Neutrophil (primary cell): ENCODE results near the gene CH25H.
"Not testable (repeated sequence)": the region's sequence is repeated elsewhere in the genome, so short reads cannot be mapped to it uniquely, and the experiment has no call there.

Experiments
- H3K27ac ChIP-seq: fragments of 200-600 bp; sonication (generic); 2 replicates; pipeline ENCODE4 v1.5.1; 2016; ENCODE audit warnings: mild to moderate bottlenecking, moderate library complexity
- H3K27me3 ChIP-seq: fragments of 200-600 bp; sonication (generic); 2 replicates; pipeline ENCODE4 v1.6.0; 2016; ENCODE audit warnings: mild to moderate bottlenecking
- H3K36me3 ChIP-seq: fragments of 200-600 bp; sonication (generic); 2 replicates; pipeline ENCODE4 v1.5.1; 2017
- H3K4me1 ChIP-seq, 2 experiments: fragments of 200-600 bp in 1 of 2; sonication (generic) in 1 of 2; 1 replicate in 1 of 2; 2 replicates in 1 of 2; pipeline versions ENCODE4 v1.5.1 to v1.6.1; 2013 to 2016; ENCODE audit warnings: low read depth in 1 of 2, low read length in 1 of 2, mild to moderate bottlenecking in 1 of 2, moderate library complexity in 1 of 2; ENCODE audit not compliant: control insufficient read depth in 1 of 2, insufficient read depth in 1 of 2
- H3K4me3 ChIP-seq, 2 experiments: fragments of 200-600 bp in 1 of 2; sonication (generic) in 1 of 2; 1 replicate in 1 of 2; 2 replicates in 1 of 2; pipeline ENCODE4 v1.5.1; 2013 to 2016; ENCODE audit warnings: low read depth in 1 of 2, low read length in 1 of 2, mild to moderate bottlenecking in 1 of 2, moderate library complexity in 1 of 2
- H3K9me3 ChIP-seq: fragments of 200-600 bp; sonication (generic); 2 replicates; pipeline ENCODE4 v1.5.1; 2016
- TF ChIP-seq, protein P1 (sequence below): fragments of 200-600 bp; sonication (generic); IDR thresholded peaks from 2 replicates; pipeline ENCODE4 v1.5.1; 2016; ENCODE audit warnings: antibody characterized with exemption

The CH25H gene

DNA sequence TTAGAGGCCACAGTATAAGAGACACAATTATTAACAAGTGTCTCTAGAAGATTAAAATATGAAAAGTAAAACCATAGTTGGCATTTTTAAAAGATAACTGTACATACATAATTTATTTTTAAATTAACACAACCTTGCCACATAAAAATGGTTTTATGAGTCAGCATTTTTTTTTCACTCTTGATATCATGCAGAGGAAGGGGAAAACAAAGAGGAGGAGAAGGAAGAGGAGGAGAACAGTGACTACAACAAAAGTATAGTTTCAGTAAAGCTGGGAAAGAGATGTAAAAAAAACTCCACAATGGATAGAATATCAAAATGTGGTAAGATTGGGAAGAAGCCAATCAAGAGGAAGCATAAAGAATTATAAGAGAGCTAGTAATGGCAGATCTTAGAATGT, 34.0 kb downstream of the CH25H start:
- TF ChIP-seq, protein P1, sequence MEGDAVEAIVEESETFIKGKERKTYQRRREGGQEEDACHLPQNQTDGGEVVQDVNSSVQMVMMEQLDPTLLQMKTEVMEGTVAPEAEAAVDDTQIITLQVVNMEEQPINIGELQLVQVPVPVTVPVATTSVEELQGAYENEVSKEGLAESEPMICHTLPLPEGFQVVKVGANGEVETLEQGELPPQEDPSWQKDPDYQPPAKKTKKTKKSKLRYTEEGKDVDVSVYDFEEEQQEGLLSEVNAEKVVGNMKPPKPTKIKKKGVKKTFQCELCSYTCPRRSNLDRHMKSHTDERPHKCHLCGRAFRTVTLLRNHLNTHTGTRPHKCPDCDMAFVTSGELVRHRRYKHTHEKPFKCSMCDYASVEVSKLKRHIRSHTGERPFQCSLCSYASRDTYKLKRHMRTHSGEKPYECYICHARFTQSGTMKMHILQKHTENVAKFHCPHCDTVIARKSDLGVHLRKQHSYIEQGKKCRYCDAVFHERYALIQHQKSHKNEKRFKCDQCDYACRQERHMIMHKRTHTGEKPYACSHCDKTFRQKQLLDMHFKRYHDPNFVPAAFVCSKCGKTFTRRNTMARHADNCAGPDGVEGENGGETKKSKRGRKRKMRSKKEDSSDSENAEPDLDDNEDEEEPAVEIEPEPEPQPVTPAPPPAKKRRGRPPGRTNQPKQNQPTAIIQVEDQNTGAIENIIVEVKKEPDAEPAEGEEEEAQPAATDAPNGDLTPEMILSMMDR, result no peak
- H3K4me1 ChIP-seq, result no peaks in the 10 kb centered on the region
- no peak overlapping the region for H3K27ac ChIP-seq
- H3K4me3 ChIP-seq, result no peak overlapping the region
- no peaks in the 10 kb centered on the region for H3K36me3 ChIP-seq
- H3K9me3 ChIP-seq, result no peaks in the 10 kb centered on the region
- H3K27me3 ChIP-seq, result no peaks in the 10 kb centered on the region

DNA sequence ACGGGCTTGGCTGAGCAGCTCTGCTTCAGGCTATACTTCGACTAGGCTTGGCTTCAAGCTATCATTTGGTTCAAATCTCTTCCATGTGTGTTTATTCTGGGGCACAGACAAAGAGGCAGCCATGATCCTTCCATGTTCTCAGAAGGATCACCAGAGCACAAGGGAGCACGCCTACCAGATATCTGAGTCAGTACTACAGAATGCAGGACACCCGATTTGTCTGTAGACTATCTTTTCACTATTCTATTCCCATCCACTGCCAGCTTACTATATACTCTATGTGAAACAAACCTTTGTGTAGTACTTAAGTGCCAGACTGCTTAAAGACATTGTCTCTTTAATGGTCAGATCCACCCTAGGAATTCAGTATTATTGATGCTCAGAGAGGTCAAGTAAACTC, 35.1 kb downstream of the CH25H start:
- Histone ChIP-seq H3K36me3 (no peaks in the 10 kb centered on the region), H3K27ac (no peak overlapping the region), H3K4me3 (no peak overlapping the region), H3K4me1 (no peaks in the 10 kb centered on the region), H3K27me3 (no peaks in the 10 kb centered on the region), H3K9me3 (no peaks in the 10 kb centered on the region)
- TF ChIP-seq, protein P1, result no peak

DNA sequence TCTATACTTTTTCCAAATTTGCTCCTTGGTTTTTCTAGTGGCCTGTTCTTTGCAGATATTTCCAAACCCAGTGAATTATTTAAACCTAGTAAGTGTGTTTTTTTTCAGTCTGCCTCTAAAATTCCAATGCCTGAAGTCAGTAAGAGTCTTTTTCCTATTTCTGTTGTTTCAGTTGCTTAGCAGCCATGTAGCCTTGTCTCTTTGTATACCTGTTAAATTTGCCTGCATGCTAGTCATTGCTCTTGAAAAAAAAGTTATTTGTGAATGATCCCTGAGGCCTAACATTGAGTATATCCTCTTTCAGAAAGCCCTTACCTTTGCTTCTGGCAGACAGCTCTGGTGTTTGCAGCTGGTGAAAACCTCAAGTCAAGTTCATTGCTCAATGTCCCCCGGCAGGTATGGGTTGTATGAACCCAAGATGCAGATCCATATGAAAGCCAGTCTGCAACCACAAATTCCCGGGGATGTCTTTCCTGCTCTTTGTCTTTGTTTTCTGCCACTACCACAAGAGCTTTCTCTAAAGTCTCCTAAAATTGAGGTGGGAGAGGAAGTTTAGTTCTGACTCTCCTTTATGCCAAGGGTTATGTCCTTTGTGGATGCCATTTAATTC, 35.7 kb downstream of the CH25H start:
- Histone ChIP-seq H3K4me3 (no peak overlapping the region), H3K27me3 (no peaks in the 10 kb centered on the region), H3K36me3 (no peaks in the 10 kb centered on the region), H3K9me3 (no peaks in the 10 kb centered on the region), H3K27ac (no peak overlapping the region), H3K4me1 (no peaks in the 10 kb centered on the region)
- TF ChIP-seq, protein P1, result no peak

DNA sequence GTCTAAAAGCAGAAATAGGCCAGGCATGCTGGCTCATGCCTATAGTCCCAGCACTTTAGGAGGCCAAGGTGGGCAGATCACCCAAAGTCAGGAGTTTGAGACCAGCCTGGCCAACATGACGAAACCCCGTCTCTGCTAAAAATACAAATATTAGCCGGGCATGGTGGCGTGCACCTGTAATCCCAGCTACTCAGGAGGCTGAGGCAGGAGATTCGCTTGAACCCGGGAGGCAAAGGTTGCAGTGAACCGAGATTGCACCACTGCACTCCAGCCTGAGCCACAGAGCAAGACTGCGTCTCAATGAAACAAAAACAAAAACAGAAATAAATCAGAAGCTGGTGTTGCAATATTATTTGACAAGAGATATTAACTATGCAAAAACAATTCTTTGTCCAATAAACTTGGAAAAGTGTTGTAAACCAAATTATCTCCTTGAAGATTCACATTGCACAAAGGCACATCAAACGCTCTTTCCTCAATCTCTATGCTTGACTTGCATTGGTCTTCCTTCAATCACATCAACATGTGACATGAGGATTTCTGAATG, 38.7 kb downstream of the CH25H start:
- H3K4me1 ChIP-seq, result peaks cover 10 to 11% of the 10 kb centered on the region in 2 experiments
- H3K4me3 ChIP-seq, H3K9me3 ChIP-seq, H3K27ac ChIP-seq, H3K27me3 ChIP-seq, H3K36me3 ChIP-seq: not testable (repeated sequence)

DNA sequence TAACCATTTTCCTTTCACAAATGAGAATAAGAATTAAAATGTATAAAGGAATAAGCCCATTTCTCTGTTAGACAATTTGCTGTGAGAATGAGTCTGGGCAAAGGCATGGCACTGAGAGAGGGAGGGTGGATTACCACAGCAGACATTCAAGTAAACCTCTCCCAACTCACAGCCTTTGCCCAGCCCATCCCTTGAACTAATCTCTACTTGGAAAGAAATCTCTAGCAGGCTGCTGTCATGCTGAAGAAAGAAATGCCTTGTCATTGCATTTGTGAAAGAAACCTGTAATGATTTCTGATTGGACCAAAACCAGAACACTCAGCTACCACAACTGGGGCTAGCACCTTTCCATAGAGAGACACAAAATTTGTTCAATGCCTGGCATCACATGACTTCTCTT, 39.2 kb downstream of the CH25H start:
- H3K9me3 ChIP-seq, result no peaks in the 10 kb centered on the region
- H3K4me1 ChIP-seq, result peaks cover 14 to 15% of the 10 kb centered on the region in 2 experiments
- H3K27me3 ChIP-seq, result no peaks in the 10 kb centered on the region
- no peak overlapping the region for H3K4me3 ChIP-seq
- no peaks in the 10 kb centered on the region for H3K36me3 ChIP-seq
- TF ChIP-seq, protein P1, result no peak
- H3K27ac ChIP-seq, result no peak overlapping the region

DNA sequence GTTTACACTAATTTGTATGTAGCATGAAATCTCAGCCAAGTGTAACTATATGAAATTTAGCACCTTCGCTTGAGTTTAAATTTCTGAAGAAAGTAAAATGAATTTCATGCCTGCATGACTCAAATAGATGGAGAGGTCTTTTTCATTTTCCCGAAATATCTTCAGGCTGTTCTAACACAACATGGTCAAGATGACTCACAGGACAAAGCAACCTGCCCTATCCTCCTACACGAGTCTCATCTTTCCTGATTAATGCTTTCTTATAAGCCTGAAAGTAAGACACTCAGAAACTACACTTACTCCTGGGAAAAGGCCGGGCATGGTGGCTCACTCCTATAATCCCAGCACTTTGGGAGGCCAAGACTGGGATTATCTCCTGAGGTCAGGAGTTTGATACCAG, 41.2 kb downstream of the CH25H start:
- Histone ChIP-seq H3K36me3 (no peaks in the 10 kb centered on the region), H3K27me3 (no peaks in the 10 kb centered on the region), H3K9me3 (no peaks in the 10 kb centered on the region), H3K4me3 (no peak overlapping the region), H3K27ac (no peak overlapping the region), H3K4me1 (peaks cover 14 to 15% of the 10 kb centered on the region in 2 experiments)
- TF ChIP-seq, protein P1, result no peak
